GM10266 (cell line): ENCODE measurements around the gene OPRL1.

Source experiments
- DNase-seq: peaks from one replicate; pipeline ENCODE4 v3.0.0; 2012; ENCODE audit errors: extremely low spot score
- TF ChIP-seq, protein P1 (sequence below): IDR thresholded peaks from 2 replicates; pipeline ENCODE4 v1.5.1; 2012; ENCODE audit warnings: mild to moderate bottlenecking, low read depth; ENCODE audit not compliant: control insufficient read depth, insufficient read depth; ENCODE audit errors: missing control alignments

The OPRL1 gene

DNA sequence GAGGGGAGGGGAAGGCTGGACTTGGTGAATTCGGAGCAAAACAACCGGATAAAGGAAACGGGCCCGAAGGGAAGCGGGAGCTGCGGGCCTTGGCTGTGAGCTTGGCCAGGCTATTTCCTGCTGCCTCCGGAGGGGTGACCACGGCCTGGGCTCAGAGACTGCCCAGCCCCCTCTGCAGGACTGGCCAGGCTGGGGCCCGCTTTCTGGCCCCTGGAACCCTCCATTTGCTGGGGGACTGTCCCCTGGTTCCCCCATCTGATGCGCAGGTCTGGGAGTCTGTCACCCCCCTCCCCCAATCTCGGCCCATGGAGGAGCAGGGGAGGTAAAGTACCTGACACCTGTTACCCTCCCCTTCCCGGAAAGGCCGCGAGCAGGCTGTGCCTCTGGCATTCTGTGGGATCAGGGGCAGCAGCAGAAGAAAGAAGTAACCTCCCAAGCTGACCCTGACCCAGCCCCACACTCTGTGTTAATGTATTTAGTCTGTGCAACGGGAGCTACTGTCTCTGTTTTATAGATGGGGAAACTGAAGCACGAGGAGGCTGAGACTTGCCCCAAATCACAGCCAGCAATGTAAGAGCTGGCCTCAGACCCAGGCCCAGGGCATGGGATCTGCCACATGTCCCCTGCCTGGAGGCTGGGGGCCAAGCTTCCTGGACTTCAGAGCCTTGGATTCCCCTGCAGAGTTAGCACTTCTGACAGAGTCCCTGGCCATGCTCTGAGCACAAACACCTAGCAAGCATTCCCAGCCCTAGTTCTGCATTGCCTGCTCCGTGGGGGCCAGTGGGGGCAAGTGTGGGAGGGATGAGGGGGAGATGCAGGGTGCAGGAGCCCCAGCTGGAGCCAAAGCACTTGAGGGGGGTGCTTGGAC lies 40.4 kb upstream of the OPRL1 start:
- TF ChIP-seq, protein P1, sequence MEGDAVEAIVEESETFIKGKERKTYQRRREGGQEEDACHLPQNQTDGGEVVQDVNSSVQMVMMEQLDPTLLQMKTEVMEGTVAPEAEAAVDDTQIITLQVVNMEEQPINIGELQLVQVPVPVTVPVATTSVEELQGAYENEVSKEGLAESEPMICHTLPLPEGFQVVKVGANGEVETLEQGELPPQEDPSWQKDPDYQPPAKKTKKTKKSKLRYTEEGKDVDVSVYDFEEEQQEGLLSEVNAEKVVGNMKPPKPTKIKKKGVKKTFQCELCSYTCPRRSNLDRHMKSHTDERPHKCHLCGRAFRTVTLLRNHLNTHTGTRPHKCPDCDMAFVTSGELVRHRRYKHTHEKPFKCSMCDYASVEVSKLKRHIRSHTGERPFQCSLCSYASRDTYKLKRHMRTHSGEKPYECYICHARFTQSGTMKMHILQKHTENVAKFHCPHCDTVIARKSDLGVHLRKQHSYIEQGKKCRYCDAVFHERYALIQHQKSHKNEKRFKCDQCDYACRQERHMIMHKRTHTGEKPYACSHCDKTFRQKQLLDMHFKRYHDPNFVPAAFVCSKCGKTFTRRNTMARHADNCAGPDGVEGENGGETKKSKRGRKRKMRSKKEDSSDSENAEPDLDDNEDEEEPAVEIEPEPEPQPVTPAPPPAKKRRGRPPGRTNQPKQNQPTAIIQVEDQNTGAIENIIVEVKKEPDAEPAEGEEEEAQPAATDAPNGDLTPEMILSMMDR = no peak
- DNase-seq = no peak

DNA sequence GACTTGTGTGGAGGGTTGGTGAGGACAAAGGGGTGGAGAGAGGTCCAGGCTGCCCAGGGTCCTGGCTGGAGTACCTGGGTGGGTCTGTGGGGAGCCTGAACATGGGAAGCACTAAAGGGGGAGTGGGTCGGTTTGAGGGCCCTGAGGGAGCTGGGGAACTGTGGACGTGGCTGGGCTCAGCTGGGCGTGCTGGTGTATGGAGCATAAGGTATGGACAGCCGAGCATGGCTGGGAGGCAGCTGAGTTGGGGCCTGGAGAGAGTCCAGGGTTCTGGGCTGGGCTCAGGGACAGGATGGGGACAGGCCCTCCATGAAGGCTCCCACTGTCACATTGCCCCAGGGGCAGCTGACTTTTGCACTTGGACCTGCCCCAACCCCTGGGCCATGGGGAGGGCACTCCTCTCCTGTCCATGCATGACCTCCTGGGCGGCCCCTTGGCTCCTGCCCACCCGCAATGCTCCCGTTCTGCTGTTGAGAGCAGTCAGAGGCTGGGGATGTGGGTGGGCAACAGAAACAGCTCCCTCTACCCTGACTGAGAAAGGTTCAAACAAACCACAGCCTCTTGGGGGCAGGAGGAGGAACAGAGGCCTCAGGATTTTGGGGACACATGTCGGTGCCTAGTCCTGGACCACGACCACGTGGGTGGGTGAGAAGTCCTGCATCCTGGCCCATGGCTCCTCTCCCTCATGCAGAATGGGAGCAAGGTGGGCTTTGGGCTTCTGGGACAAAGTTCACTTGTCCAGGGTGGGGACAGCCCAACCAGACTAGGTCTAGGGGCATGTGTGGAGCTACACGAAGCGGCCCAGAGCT lies 39.4 kb upstream of the OPRL1 start:
- TF ChIP-seq, protein P1 = no peak
- no peak for DNase-seq

DNA sequence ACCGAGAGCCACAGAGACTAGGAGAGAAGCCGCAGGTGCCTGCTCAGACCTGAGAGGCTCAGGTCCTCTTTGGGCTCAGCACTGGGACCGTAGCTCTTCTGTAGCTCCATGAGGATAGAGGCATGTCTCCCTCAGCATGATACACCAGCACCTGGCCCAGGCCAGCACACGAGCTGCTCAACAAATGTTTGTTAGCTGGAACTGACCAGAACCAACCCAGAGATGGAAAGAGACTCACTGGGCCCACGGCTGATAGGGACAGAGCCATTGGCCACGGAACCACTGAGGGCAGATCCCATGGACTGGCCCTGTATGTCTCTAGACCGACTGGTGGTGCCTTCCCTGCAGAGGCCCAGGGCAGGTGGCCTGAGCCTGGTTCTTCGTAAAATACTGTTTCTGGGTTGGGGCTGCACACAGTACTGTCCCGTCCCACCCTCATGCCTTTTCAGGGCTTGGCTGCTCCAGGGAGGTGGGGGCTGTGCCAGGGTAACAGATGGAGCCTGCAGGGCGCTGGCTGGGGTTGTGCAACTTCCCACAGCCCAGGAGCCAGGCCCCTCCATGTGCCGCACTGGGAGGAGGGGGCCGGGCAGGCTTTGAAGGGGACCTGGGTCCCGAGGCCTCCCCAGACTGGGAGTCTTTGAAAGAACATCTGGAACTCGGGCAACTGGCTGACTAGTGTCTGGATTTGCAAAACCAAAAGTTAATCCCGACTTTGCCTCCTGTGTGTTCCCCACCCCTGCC lies 38.7 kb upstream of the OPRL1 start:
- DNase-seq = no peak
- TF ChIP-seq, protein P1 = no peak

DNA sequence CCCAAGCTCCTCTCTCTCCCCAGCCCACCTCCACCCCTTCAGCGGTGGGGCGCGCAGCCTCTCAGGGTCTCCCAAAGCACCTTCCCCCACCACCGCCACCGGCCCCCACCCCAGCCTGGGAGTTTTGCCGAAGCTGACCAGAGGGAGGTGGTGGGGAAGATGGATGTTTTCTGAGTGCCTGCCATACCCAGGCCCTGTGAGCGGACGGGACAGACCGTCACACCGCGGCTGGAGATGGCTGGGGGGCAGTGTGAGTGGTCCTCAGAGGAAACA lies 38.2 kb upstream of the OPRL1 start:
- DNase-seq = no peak
- TF ChIP-seq, protein P1 = no peak

DNA sequence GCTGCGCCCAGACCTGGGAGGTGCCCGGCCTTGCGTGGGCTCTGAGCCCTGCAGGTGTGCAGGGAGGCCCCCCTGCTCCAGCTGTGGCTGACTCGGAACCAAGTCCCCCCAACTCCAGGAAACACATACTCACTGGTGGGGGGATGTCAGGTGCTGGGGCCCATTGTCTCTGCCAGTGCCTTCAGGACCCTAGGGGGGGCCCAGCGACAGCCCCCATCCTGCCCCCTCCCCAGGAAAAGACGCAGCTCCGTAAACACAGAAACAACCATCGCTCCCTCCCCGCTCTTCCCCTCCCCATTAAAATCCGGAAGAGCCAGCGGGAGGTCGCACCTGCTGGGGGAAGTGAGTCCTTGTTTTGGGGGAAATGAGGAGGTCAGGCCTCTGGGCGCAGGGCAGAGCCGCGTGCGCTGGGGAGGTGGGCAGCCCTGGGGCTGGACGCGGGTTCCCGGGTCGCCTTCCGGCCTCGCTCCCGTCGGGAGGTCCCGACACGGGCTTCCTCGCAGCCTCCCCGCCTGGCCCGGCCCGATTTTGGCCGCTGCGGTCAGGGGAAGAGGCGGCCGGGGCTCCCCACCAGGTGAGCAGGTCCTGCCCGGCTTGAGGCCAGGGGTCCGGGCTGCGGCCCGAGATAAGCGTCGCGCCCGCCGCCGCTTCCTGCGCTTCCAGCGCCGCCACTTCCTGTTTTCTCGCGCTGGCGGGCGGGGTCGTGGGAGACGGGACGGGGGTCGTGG lies 37.7 kb upstream of the OPRL1 start:
- no peak for DNase-seq
- TF ChIP-seq, protein P1 = no peak

DNA sequence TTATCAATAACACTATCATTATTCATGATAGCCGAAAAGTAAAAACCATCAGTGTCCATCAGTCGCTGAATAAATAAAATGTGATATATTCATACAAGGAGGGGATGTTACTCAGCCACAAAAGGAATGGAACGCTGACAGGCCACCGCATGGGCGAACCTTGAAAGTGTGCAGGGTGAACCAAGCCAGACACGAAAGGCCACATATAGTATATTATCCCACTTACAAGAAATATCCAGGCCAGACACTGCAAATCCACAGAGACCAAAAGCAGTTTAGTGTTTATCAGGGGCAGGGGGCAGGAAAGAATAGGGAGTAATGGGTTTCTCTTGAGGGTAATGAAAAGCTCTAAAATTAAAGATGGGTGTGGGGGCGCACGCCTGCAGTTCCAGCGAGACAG lies 36.1 kb upstream of the OPRL1 start:
- TF ChIP-seq, protein P1 = no peak
- no peak for DNase-seq
